DMS 273 (cell line): ENCODE measurements around the gene PLXNA4.
A peak's percentile ranks its signal among the peaks of the same experiment; 100 is the strongest.
"Not testable (repeated sequence)": the region's sequence is repeated elsewhere in the genome, so short reads cannot be mapped to it uniquely, and the experiment has no call there.

Source experiments
- DNase-seq: peaks from one replicate; lab custom pipeline; 2025; ENCODE audit not compliant: unreplicated experiment; lab: John Stamatoyannopoulos, UW

Gene PLXNA4

DNA sequence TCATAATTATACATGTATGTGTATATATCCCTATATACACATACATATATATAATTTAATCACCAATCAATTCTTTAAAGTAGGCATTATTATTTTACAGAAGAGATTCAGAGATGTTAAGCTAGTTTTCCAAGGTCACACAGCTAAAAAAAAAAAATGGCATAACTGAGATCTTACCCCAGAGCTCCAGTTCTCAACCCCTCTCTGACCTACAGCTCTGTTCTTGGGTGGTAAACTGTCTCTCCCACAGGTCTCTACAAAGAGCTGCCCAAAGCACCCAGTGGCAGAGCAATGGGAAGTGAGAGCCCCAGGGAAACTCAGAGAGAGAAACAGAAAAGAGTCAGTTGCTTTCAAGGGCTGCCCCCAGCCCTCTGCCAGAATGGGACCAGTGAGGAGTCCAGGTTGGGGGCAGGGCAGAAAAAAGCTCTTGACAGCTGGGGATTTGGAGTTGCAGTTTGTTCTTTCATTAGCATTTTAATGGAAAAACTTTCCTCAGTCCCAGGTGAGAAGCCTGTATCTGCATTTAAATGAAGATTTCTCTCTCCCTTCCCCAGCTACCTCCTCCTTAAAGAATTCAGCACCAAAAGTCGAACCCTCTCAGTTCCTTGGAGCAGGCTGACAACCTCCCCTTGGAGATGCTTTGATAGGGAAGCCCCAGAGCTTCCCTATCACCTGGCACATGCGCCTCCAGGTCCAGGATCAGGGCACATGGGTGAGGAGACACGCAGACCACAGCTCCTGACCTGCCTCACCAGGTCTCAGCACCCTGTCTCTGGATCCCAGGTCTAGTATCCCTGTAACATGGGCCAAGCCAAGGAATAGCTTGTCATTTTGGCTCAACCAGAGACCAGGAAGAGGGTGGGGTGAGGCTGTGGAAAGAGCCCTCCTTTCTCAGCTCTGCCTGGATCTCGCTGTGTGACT is 388.1 kb downstream of the PLXNA4 start:
- DNase-seq, result peak; percentile 15

DNA sequence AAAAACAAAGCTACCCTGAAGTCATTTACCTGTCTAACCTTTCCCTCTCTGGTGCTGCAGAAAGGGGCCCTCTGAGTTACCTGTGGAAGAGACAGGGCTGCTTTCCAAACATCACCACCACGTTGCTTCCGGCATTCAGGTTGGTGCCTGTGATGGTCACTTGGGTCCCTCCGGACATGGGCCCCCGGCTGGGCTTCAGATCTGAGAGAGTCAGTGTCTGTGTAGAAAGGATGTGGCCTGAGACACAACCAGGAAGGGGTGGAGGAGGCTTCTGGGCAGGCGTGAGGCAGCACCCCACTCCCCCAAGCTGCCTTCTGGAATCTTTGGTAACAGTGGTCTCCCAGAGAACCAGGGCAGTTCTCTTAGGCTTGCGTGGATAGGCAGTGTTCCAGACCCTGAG is 388.9 kb downstream of the PLXNA4 start:
- DNase-seq, result no peak

DNA sequence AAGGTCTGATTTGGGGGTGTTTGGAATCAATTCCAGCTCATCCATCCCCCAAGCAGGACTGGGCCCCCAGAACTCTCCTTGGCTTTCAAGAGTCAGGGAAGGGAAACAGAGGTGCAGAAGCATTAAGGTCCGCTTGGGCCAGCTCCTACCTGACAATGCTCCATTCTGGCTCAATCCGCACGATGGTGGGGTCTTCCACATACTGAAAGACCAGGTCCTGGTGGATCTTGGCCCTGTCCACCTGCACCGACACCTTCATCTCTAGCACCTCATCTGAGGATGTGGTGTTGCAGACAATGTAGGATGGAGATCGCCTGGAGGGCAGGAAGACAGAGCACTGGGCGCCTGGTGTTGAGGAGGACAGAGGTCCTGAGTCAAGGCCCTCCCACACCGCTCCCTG is 391.1 kb downstream of the PLXNA4 start:
- DNase-seq, result no peak

DNA sequence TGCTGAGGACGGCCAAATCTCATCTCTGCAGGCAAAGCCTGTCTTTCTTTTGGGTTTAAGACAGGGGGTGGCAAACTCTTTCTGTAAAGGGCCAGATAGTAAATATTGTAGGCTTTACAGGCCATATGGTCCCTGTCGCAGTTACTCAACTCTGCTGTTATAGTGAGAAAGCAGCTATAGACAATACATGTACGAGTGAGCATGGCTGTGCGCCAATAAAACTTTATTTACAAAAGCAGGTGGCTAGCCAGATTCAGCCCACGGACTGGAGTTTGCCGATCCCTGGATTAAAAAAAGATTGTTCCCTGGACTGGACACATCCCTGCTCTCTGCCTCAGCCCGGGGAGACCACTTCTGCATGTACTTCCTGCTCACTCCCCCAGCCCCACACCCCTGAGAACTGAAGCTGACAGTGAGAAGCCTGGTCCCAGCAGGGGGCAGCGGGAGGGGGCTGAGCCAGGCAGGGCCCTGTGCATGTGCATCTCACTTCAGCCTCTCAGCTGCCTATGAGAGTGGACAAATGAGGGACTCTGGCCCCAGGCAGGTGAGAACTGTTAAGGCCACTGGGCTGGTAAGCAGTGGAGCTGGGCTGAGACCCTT is 392.4 kb downstream of the PLXNA4 start:
- peak; percentile 69 for DNase-seq

DNA sequence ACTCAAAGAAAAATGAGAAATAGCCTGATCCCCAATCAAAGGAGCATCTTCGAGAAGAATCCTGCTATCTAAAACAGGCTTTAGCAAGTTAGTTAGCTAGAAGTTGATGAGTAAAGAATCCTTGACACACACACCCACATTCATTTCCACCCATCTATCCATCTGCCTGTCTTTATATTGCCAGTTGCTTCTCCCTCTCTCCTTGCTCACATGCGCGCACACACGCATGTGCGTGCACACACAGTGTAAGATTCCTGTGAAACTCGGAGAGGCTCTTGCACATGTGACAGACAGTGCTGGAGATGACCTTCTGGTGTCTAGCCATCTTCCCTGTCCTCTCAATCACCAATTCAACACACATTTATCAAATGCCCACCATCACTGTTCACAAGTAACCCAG is 393.3 kb downstream of the PLXNA4 start:
- no peak for DNase-seq

DNA sequence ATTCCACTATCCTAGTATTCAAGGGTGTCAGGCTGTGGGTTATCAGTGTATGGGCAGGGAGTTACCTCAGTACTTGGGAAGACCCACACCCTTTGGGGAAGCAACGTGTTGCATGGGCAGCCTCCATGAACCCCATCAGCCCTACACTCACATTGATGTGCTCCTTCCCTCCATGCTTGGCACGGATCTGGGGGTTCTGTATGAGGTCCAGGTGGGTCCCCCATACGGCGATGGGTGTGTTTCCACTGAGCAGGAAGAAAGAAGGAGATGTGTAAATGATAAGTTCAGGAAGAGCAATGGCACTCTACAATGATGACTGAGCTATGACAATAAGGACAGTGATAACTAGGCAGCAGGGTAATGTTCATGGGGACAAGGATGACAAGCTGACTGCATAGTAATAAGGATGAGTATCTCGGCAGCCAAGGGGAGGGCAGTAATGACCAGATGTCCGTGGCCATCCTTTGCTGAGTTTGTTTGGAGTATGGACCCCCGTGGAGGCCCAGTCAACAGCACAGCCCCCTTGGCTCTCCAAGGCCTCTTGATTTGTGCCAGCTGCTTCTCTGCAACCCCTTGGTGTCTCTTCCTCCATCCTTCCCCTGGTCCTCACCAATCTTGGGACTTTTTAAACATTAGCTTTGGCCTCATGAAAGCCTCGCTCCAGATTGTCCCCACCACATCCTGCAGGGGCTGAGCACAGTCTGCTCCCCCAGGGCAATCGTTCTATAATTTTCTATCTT is 394.2 kb downstream of the PLXNA4 start:
- DNase-seq, result no peak

DNA sequence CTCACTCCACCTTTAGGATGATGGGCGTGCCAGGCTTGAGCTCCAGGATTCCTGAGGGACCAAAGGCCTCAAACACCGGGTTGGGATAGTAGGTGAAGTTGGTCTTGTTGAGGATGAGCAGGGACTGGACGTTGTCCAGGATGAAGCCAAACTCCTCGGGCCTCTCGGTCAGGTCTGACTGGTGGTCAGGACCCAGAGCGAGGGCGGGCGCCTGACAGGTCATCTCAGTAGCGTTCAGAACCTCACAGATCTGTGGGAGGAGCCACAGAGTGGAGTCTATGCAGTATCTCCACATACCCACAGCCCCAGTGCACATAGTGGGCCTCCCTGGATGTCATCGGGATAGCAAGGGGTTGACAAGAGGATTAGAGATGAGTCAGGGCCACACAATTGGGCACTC is 394.9 kb downstream of the PLXNA4 start:
- no peak for DNase-seq

DNA sequence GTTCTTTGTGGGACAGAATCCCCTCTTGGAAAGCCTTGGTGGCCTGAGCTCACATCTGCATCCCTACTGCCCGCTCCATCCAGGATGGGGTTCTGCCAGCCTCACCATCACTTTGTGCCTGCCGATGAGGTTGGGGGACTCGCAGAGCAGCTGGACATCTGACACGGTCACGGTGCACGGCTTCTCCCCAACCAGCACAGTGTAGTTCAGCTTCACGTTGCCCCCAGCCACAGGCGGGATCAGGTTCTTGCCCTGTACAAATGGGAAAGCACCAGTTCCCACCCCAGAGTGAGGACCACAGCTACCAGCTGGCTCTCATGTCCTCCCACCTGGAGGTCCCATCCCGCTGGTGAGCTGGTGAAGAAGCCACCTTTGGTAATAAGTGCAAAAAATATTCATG is 395.8 kb downstream of the PLXNA4 start:
- no peak for DNase-seq

DNA sequence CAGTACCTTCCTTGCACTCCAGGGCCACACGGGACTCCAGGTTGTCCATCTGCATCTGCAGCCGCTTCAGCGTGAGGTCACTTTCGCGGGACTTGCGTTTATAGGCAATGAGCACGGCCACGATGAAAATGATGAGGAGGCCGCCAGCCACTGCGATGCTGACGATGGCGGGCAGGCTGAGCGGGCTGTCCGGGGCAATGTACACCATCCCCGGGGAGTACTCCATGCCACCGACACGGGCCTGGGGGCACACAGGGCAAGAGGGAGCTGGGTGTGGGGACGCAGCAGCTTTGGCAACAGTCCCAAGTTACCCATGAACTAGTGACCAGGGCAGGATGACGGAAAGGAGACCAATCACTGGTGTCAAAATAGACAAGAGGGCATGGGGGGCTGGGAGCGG is 396.6 kb downstream of the PLXNA4 start:
- no peak for DNase-seq

DNA sequence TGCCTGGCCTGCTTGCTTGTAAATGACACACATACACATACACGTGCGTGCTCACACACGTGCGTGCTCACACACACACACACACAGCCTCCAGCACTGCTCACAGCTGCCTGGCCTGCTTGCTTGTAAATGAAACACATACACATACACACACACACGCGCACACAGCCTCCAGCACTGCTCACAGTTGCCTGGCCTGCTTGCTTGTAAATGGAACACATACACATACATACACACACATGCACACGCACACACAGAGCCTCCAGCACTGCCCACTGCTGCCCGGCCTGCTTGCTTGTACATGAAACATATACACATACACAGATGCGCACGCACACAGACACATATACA is 397.2 kb downstream of the PLXNA4 start:
- no peak for DNase-seq

DNA sequence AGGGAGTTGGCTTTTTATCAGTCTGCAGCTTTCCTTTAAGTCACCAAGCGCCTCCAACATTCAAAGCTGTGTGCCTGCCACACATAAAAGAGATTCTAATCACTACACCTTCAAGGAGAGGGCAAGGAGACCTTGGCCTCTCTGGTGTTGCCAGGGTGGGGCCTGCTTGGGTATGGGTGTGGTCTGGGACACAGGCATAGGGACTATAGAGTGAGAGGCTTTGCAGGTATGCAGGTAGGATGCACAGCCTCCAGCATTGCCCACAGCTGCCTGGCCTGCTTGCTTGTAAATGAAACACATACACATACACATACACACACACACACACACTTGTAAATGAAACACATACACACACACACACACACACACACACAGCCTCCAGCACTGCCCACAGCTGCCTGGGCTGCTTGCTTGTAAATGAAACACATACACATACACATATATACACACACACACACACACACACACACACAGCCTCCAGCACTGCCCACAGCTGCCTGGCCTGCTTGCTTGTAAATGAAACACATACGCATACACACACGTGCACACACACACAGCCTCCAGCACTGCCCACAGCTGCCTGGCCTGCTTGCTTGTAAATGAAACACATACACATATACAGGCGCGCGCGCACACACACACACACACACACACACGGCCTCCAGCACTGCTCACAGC is 397.7 kb downstream of the PLXNA4 start:
- DNase-seq, result not testable (repeated sequence)

DNA sequence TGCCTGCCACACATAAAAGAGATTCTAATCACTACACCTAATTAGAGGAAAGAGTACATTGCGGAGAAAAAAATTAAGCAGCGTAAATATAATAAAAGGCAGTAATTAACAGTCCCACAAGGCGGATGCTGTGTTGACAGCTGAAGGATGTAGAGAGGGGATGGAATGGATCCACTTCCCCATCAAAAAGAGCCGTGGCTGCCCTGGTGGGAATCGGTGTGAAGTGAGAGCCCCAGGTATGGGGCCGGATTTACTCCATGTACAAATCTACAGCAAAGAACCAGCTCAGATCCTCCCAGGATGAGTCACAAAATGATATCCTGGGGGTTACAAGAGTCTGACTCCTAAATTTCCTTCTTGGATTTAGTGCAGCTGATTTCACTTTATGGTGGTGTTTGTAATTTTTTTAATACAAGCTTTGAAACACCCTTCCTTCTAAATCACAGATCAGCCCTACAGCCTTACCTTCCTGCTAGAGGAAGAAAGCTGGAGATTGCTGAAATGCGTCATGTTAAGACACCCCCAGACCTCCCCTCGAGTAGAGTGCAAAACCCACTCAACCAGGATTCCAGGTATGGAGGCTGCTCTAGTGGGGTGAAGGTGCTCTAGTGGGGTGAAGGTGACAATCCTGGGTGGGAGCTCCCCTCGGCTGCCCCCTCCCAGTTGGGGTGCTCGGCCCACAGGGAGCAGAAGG is 398.4 kb downstream of the PLXNA4 start:
- DNase-seq, result no peak

DNA sequence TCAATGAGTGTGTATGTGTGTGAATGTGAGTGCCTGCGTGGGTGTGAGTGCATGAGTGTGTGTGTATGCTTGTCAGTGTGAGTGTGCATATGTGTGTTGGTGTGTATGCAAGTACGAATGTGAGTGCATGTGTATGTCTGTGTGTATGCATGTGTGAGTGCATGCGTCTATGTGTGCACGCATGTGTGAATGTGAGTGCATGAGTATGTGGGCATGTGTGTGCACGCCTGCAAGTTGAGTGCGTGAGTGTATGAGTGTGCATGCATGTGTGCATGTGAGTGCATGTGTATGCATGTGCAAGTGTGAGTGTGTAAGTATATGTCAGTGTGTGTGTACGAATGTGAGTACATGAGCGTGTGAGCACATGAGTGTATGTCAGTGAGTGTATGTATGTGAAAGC is 399.6 kb downstream of the PLXNA4 start:
- no peak for DNase-seq

DNA sequence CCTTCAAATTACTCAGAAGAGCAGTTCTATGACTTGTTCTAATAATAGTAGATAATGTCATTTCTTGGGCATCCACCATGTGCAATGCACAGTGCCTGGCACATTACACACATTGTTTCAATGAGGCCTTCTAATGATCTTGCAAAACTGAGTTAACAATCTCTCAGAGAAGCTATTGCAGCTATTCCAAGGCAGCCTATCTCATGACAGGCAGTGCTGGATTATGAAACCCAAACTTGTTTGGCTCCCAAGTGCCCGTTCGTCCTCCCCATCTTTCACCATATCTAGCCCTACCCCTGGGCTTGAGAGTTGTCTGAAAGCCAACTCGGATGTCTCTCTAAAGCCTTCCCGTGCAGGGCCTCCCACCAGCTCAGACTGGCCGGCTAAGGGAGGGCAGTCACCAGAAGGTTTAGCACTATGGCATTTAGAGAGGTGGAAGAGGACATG is 405.1 kb downstream of the PLXNA4 start:
- no peak for DNase-seq

DNA sequence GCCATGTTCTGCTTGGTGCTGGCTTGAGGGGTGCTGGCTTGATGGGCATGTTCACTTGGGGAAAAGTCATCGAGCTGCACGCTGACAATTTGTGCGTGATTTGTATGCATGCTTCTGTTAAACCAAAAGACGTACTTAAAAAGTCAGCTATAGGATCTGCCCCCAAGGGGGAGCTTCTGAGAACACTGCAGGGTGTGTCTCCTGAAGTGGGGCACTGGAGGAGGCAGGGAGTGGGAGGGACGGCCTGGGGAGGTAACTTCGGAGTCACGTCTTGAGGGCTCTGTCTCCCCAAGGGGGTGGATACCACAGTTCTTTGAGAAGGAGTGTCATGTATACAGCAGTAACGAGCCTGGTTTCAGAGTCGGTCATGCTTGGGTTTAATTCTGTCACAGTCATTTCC is 406.5 kb downstream of the PLXNA4 start:
- DNase-seq, result no peak

DNA sequence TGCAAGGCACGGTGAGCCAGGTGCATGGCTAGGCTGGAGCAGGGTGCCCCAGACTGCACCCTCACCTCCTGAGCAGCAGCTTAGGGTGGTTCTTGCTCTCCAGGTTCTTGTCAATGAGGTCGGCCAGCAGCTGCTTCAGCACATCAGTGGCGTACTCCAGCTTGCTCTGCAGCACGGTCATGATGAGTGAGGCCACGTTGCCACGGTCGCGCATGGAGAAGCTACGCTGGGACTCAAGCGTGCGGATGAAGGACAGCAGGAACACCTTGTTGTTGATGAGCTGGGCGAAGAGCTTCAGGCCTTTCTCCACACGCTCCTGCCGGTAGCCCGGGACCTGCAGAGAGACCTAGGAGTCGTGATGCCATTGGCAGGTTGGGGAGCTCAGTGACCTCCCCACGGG is 408.0 kb downstream of the PLXNA4 start:
- no peak for DNase-seq

DNA sequence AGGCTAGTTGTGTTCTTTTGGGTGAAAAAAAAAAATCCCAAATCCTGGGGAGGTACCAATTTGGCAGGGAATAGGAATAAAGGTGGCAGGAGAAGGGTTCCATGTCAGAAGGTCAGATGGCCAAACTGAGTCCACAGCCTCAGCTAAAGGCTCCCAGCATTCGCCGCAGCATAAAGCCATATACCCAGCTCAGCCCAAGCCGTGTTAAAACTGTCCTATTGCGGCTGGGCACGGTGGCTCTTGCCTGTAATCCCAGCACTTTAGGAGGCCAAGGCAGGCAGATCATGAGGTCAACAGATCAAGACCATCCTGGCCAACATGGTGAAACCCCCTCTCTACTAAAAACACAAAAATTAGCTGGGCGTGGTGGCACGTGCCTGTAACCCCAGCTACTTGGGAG is 410.6 kb downstream of the PLXNA4 start:
- not testable (repeated sequence) for DNase-seq

DNA sequence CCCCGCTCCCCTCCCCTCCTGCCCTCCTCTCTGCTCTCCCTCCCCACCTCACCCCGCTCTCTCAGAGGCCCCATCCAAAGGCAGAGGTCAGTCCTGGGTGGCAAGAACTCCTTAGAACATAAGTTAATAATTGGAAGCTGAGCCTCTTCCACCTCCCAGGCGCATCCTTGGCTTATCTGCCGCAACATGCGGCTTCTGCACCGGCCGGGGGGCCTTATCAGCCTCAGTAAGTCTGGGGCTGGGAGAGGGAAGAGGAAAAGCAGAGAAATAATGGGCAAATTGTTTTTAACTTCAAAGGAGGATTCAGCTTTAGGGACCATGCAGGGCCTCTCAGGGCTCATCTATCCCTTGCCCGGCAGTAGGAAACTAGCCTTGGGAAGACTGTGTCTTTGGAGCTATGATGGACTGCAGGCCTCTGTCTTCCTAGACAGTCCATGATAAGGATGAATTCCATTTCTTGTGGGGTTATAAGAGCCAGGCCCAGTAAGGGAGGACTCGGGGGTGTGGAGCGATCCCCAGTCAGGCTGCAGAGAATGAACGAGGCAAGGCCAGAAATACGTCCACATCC is 411.6 kb downstream of the PLXNA4 start:
- DNase-seq, result no peak

DNA sequence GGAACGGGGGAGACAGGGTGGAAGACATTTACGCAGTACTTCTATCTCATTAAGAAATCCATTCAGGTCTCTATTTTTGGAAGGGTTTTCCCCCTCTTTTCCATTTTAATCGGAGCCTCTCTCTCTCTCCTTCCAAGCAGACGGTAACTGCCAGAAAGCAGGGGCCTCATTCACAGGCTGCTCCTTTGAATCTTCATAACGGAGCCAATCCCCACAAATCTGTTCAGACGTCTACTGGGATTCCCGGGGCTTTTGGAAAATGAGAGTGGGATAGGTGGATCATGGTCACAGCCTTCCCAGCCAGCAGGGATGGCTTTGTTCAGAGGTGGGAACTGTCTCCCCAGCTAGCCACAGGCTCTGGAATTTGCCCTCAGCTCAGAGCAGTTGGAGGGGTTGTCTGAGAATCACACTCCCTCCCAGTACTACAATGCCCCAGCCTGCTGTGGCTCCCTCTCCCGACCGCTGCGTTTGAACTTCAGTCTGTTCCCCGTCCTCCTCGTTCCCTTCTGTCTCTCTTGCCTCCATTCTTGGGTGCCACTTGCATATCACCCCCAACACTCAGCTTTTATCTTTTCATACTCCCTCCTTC is 413.6 kb downstream of the PLXNA4 start:
- DNase-seq, result no peak

DNA sequence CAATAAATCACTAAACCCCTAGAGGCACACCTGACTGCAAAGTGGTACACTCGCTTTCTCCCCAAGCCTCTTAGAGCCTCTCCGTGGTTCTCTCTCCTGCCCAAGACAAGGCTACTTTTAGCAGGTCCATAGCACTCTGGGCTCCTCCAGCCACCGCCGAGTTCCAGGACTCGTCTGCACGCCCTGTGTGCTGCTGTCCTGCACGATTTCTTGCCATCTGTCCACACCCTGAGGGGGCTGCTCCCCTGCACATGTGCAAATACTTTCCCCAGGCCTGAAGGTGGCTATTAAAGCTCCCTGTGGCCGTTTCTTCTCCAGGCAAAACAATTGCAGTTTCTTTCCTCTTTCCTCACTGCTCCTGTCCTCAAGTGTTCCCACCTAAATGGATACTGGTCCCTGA is 414.3 kb downstream of the PLXNA4 start:
- peak; percentile 28 for DNase-seq
